ENCODE data around the gene AGAP1. TPM values are rescaled to one million over a fixed set of nuclear protein-coding genes. Genes with fewer than 3 reads are reported as not detected.

AGAP1 gene
- total RNA-seq, 1 donor from 2014 or later: 36.2 TPM

GRCh38 chr2:235580426-235581157 is 86.7 kb downstream of the AGAP1 start:
- no peaks in the 10 kb centered on the region for H3K9me3 ChIP-seq
- intact Hi-C loops (cut with DNase I): no loop called here
- H3K27ac ChIP-seq: no peak overlapping the region
- no peaks in the 10 kb centered on the region for H3K27me3 ChIP-seq (ENCODE audit: low read depth)
- ATAC-seq (no peak), DNase-seq (no peak)
- H3K4me3 ChIP-seq: no peak overlapping the region
- TF ChIP-seq CTCF (IDR thresholded peaks at IDR 0.05): no peak
- H3K36me3 ChIP-seq: no peaks in the 10 kb centered on the region
- H3K4me1 ChIP-seq: peaks cover 4% of the 10 kb centered on the region

- Histone ChIP-seq H3K27me3 (ENCODE audit: low read depth) (no peaks in the 10 kb centered on the region), H3K36me3 (no peaks in the 10 kb centered on the region), H3K9me3 (no peaks in the 10 kb centered on the region), H3K4me1 (peaks cover 4% of the 10 kb centered on the region), H3K4me3 (no peak overlapping the region), H3K27ac (no peak overlapping the region)
- no peak for ATAC-seq
- intact Hi-C loops (cut with DNase I): no loop called here
- TF ChIP-seq CTCF (IDR thresholded peaks at IDR 0.05): no peak
- DNase-seq: no peak
Observed at GRCh38 chr2:235582081-235582686, 88.3 kb downstream of the AGAP1 start.

GRCh38 chr2:235582729-235583128 is 88.9 kb downstream of the AGAP1 start:
- Histone ChIP-seq H3K4me3 (no peak overlapping the region), H3K27me3 (ENCODE audit: low read depth) (no peaks in the 10 kb centered on the region), H3K27ac (no peak overlapping the region), H3K9me3 (no peaks in the 10 kb centered on the region), H3K4me1 (peaks cover 4% of the 10 kb centered on the region), H3K36me3 (no peaks in the 10 kb centered on the region)
- intact Hi-C loops (cut with DNase I): no loop called here
- DNase-seq (no peak), ATAC-seq (no peak)
- no peak for TF ChIP-seq CTCF (IDR thresholded peaks at IDR 0.05)

- H3K27me3 ChIP-seq (ENCODE audit: low read depth): no peaks in the 10 kb centered on the region
- H3K9me3 ChIP-seq: no peaks in the 10 kb centered on the region
- no peak overlapping the region for H3K27ac ChIP-seq
- H3K4me1 ChIP-seq: peaks cover 4% of the 10 kb centered on the region
- DNase-seq: no peak
- no peak for TF ChIP-seq CTCF (IDR thresholded peaks at IDR 0.05)
- intact Hi-C loops (cut with DNase I): no loop called here
- H3K36me3 ChIP-seq: no peaks in the 10 kb centered on the region
- ATAC-seq: no peak
- no peak overlapping the region for H3K4me3 ChIP-seq
Observed at GRCh38 chr2:235583144-235583543, 89.3 kb downstream of the AGAP1 start.

- intact Hi-C loops (cut with DNase I): no loop called here
- ATAC-seq: no peak
- H3K4me1 ChIP-seq: peaks cover 4% of the 10 kb centered on the region
- H3K36me3 ChIP-seq: no peaks in the 10 kb centered on the region
- no peaks in the 10 kb centered on the region for H3K27me3 ChIP-seq (ENCODE audit: low read depth)
- H3K4me3 ChIP-seq: no peak overlapping the region
- DNase-seq: no peak
- H3K27ac ChIP-seq: no peak overlapping the region
- no peak for TF ChIP-seq CTCF (IDR thresholded peaks at IDR 0.05)
- no peaks in the 10 kb centered on the region for H3K9me3 ChIP-seq
Observed at GRCh38 chr2:235583925-235584637, 90.2 kb downstream of the AGAP1 start.

All from lower lobe of right lung (tissue), 2 donors.